Forelimb muscle (tissue), 1 donor: ENCODE measurements around the gene SMIM22. TPM values are rescaled to one million over a fixed set of nuclear protein-coding genes. Genes with fewer than 3 reads are reported as not detected.

Experiments
- DNase-seq: peaks from one replicate; pipeline ENCODE4 v3.0.0-alpha.2; 2013; ENCODE audit warnings: low read depth
- polyA plus RNA-seq: library from polyadenylated mRNA; unstranded; fragments of 120-200 nt; gene quantifications from one replicate; pipeline ENCODE4 v1.2.1, GENCODE V29; 2013; ENCODE audit not compliant: insufficient read length

SMIM22 gene
- polyA plus RNA-seq = not detected

GRCh38 chr16:4795181-4795827, at the start of gene SMIM22:
TSS of gene SMIM22 (plus strand) at chr16:4795369. CDS start at chr16:4795735, 366 bp downstream.
- DNase-seq = no peak

- no peak for DNase-seq
Measured at GRCh38 chr16:4746215-4746614, 49.0 kb upstream of the SMIM22 start.

- DNase-seq = no peak
Measured at GRCh38 chr16:4746991-4747574, 48.1 kb upstream of the SMIM22 start.

- no peak for DNase-seq
Measured at GRCh38 chr16:4747906-4748681, 47.1 kb upstream of the SMIM22 start.

GRCh38 chr16:4748682-4749411, 46.3 kb upstream of the SMIM22 start:
- no peak for DNase-seq

- DNase-seq = no peak
Measured at GRCh38 chr16:4749700-4750257, 45.4 kb upstream of the SMIM22 start.

- DNase-seq = no peak
Measured at GRCh38 chr16:4750896-4751295, 44.3 kb upstream of the SMIM22 start.

- no peak for DNase-seq
Measured at GRCh38 chr16:4752351-4753100, 42.6 kb upstream of the SMIM22 start.

GRCh38 chr16:4753227-4753626, 41.9 kb upstream of the SMIM22 start:
- no peak for DNase-seq

- DNase-seq = no peak
Measured at GRCh38 chr16:4754865-4755264, 40.3 kb upstream of the SMIM22 start.

- DNase-seq = no peak
Measured at GRCh38 chr16:4755687-4756086, 39.5 kb upstream of the SMIM22 start.

- no peak for DNase-seq
Measured at GRCh38 chr16:4760221-4760910, 34.8 kb upstream of the SMIM22 start.

- DNase-seq = no peak
Measured at GRCh38 chr16:4762205-4762604, 33.0 kb upstream of the SMIM22 start.

GRCh38 chr16:4763791-4764190, 31.4 kb upstream of the SMIM22 start:
- no peak for DNase-seq

- no peak for DNase-seq
Measured at GRCh38 chr16:4765511-4766474, 29.4 kb upstream of the SMIM22 start.

- peak; percentile 93 for DNase-seq
Measured at GRCh38 chr16:4766875-4767628, 28.1 kb upstream of the SMIM22 start, which contains the start of gene ZNF500. TSS of gene ZNF500 (minus strand) at chr16:4767162. CDS start at chr16:4765978, 1,184 bp downstream.

- no peak for DNase-seq
Measured at GRCh38 chr16:4767872-4768548, 27.2 kb upstream of the SMIM22 start.
